HG03521 (cell line): ENCODE results near the gene LTO1.

ENCODE experiments used
- ATAC-seq: cut with Tn5 transposase; IDR thresholded peaks from one replicate; pipeline ENCODE4 v1.9.1; 2021; ENCODE audit warnings: mild to moderate bottlenecking, moderate library complexity; ENCODE audit not compliant: unreplicated experiment

Gene LTO1

DNA sequence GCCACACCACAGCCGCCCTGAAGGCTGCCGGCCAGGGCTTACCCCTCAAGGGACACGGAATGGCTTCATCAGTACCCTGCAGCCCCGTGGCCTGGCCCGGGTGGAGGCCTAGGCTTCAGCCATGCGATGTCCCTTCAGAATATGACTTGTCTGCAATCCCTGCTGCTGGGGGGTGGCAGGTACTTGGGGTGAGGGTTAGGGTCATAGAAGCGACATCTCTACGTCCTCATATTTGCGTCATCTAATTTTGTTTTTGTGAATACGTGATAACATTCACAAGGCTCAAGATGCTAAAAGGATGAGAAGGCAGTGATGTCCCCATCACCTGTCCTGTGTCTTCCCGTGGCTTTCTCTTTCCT is 27.8 kb downstream of the LTO1 start:
- no peak for ATAC-seq

DNA sequence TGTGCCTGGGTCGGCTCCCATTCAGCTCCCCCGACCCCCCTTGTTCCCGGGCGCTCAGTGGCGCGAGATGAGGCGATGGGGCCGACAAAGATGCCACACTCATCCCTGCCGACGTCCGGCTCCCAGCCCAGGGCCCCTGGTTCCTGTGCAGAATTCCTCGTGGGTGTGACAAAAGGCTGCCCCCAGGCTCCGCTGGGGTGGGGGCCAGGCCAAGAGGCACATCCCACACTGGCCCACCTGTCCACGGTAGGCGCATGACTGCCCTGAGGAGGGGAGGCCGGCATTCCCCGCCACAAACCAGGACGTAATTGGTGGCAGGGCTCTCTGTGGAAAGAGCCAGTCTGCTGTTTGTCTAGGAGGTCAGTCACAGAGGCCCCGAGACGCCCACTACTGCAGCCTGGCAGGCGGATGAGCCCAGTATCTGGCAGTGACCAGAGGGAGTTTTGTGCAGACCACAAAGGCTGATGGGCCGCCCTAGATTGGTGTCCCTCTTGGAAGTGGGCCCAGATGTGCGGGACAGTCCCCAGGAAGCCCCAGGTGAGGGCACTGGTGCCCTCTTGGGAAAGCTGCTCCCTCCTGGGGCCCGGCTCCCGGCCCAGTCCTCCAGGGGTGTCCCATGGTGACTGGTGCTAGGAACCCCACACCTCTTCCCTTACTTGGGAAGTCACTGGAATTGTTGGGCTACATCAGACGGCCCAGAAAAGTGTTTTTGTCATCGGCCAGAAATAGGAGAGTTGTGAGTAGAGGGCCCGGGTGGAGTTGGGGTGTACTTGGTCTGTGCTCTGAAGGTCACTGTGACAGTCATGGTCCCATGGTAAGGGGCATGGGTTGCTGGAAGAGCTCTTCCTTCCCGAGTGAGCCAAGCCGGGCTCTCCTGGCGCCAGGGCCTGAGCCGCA is 28.4 kb downstream of the LTO1 start:
- ATAC-seq, result no peak

DNA sequence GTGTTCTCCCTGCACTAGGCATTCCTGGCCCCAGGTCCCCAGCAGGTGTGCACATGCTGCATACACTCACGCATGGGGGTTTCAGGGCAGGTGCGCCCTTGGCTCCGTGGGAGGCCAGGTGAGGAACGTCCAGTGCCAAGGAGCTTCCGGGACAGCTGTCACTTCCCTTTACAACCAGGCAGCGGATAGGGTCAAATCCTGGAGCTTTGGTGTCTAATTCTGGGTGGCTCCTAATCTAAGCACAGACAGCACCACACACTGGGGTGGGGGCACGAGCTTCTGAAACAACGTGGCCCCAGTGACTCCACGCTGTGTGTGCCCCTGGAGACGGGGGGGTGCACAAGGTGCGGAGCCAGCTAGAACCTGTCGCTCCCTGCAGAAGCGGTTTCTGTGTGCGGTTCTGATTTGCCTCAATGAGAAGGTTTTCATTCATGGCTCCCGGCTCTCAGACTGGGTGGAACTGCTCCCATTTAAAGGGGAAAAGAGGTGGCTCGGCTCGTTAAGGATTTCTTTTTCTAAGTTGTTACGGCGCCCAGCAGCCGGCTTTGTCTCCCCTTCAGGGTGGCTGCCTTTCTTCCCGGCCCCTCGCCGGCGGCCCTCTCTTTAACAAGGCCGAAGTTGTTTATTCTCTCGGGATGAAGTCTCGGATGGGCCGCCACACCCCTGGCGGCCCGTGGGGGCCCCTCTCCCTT is 29.2 kb downstream of the LTO1 start:
- no peak for ATAC-seq

DNA sequence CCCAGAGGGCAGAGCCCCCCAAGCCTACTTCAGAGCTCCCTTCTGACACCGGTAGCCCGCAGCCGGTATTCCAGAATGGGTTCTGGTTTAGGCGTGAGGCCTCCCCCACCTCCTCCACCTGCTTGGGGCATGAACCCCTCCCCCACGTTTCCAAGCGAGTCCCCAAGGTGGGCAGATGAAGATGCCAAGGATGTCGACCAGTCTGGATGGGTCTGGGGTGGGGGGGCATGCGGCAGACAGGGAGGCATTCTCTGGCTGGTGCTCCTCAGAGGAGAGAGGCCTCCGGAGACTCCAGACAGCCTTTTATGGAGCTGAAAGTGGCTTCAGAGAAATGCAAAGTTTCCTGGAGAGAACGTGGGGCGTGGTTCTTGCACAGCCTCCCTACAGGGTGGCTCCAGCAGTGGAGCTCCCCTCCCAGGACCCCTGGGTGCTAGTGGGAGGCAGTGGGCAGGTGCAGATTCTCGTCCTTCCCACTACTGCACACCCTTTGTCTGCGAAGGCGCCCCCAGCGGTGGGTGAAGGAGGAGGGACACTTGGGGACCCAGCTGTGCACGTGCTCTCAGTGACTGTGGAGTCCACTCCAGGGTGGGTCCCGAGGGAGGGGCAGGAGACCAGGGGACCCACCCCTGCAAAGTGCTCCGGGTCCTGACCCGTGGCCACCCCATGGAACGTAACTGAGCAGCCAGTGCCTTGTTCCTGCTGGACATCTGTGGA is 30.0 kb downstream of the LTO1 start:
- no peak for ATAC-seq

DNA sequence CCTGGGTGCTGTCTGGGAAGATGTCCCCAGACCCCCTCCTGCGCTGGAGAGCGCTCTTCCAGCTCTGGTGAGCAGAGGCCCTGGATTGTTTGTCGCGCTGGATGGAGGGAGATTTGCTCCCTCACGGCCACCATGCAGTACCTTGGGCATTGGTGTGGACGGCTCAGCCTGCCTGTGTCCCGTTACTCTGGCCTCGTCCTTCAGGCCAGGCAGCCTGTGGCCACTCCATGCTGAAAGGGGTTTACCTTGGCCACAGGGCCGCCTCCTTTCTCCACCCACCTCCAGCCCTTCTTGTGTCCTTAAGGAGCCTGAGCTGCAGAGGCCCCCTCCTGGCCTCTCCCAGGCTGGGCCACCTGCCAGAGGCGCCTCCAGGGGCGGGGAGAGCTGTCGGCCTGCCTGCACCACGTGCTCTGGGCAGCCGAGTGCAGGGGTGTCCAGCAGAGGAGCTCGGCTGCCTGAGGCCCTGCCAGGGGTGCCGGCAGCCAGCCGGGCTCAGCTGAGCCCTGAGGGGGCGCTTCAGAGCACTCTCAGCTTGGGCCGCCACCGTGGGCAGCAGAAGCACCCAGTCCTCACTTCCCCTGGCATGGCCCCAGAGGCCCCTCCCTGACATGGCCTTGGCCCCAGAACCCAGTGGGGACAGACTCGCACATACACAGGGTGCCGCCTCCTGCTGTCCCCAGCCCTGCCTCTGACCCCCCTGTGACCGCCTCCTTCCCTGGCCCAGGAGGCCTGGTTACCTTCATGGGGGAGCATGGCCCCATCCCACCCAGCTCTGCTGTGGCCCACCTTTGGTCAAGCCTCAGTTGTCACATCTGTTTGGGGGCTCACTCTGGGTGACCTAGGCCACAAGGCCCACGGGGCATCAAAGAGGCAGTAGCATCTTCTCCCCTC is 30.8 kb downstream of the LTO1 start:
- no peak for ATAC-seq

DNA sequence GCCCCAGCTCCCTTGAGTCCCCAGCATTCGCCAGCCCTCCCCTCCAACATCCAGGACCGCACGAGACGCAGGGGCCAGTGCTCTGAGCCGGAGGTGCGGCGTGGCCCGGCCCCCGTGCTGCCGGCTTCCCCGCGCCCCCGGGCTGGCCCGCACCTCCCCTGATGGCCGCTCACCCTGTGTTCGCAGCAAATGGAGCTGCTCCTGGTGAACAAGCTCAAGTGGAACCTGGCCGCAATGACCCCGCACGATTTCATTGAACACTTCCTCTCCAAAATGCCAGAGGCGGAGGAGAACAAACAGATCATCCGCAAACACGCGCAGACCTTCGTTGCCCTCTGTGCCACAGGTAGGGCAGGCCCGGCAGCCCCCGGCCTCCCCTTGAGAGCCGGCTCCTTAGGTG is 31.5 kb downstream of the LTO1 start:
- no peak for ATAC-seq

DNA sequence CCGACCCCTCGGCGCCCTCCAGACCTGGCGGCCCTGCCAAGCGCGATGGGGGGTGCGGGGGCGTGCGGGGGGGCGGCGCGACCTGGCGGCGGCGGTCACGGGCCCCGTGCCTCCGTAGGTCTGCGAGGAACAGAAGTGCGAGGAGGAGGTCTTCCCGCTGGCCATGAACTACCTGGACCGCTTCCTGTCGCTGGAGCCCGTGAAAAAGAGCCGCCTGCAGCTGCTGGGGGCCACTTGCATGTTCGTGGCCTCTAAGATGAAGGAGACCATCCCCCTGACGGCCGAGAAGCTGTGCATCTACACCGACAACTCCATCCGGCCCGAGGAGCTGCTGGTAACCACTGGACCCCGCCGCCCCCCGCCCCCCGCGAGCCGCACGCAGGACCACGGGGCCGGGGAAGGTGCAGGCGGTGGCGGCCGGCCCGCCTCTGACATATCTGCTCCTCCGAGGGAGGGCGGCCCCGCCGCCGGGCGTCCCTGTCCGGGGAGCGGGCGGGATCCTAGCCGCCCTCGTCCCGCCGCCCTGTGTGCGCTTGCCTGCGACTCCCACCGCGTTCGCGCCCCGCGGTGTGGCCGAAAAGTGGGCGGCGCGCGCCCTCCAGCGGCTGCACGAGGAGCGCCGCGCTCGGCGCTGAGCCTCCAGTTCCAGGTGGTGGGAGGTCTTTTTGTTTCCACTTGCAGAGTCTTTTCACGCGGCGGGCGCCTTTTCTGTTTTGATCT is 32.1 kb downstream of the LTO1 start:
- ATAC-seq, result peak; percentile 63

DNA sequence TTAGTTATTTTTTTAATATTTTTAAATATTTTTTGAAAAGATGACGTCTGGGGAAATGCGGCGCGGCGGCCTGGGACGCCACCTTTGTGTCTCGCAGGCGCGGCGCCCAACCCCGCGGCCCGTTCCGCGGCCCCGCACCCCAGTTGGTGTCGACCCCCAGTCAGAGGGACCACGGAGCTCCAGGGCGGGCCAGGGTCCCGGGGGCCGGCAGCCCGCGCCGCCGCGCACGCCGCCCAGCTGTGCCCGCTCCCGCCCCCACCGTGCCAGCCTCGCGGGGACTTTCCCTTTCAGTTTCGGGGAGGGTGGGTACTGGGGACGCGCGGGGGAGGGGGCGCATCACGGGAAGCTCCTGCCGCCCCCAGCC is 32.6 kb downstream of the LTO1 start:
- no peak for ATAC-seq

DNA sequence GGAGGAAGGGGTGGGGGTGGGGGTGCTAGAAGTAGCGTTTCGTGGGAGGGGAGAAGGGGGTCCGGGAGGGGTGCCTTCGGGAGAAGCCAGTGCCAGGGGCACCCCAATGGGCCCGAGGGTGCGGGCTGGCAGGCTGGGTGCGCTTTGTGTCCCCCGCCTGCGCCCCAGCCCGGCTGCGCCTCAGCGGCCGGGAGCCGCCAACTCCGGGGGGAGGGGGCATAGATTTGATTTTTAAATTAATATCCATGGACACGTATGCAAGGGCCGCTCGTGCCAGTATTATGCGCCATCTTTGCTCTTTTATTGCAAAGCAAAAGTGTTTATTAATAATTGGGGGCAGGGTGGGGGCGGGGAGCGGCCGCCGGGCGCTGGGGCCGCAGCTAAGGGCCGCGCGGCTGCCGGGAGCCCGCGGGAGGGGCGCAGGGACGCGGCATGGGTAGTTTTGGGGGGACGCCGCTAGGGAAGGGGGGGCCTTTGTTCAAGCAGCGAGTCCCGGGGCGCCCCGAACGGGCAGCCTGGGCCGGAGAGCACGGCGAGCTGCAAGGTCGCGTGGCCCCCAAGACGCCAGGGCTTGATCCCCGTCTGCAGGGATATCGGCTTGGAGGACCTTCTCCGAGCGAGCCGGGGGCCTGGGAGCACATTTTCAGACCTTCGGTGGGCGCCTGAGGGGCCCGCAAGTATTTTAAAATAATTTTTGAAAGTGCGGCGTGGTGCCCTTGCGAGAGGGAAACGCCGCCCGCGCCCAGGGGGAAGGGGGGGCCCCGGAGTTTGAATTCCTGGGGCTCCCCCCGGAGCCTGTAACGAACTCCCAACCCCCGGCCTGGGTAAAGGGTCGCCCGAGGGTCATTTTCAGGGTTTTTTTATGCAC is 33.2 kb downstream of the LTO1 start:
- ATAC-seq, result no peak

DNA sequence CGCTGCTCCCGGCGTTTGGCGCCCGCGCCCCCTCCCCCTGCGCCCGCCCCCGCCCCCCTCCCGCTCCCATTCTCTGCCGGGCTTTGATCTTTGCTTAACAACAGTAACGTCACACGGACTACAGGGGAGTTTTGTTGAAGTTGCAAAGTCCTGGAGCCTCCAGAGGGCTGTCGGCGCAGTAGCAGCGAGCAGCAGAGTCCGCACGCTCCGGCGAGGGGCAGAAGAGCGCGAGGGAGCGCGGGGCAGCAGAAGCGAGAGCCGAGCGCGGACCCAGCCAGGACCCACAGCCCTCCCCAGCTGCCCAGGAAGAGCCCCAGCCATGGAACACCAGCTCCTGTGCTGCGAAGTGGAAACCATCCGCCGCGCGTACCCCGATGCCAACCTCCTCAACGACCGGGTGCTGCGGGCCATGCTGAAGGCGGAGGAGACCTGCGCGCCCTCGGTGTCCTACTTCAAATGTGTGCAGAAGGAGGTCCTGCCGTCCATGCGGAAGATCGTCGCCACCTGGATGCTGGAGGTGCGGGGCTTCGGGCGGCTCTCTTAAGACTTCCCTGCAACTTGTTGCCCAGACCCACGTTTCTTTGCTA is 34.1 kb downstream of the LTO1 start, which contains the start of gene CCND1:
Gene CCND1, plus strand, starts transcription at position 162 of the 587 bp plus-strand sequence. Its CDS starts 158 bp downstream, at position 320.
- no peak for ATAC-seq

DNA sequence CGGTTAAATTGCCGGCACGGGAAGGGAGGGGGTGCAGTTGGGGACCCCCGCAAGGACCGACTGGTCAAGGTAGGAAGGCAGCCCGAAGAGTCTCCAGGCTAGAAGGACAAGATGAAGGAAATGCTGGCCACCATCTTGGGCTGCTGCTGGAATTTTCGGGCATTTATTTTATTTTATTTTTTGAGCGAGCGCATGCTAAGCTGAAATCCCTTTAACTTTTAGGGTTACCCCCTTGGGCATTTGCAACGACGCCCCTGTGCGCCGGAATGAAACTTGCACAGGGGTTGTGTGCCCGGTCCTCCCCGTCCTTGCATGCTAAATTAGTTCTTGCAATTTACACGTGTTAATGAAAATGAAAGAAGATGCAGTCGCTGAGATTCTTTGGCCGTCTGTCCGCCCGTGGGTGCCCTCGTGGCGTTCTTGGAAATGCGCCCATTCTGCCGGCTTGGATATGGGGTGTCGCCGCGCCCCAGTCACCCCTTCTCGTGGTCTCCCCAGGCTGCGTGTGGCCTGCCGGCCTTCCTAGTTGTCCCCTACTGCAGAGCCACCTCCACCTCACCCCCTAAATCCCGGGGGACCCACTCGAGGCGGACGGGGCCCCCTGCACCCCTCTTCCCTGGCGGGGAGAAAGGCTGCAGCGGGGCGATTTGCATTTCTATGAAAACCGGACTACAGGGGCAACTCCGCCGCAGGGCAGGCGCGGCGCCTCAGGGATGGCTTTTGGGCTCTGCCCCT is 34.7 kb downstream of the LTO1 start:
- ATAC-seq, result no peak

DNA sequence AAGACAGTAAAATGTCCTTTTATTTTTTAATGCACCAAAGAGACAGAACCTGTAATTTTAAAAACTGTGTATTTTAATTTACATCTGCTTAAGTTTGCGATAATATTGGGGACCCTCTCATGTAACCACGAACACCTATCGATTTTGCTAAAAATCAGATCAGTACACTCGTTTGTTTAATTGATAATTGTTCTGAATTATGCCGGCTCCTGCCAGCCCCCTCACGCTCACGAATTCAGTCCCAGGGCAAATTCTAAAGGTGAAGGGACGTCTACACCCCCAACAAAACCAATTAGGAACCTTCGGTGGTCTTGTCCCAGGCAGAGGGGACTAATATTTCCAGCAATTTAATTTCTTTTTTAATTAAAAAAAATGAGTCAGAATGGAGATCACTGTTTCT is 35.3 kb downstream of the LTO1 start:
- no peak for ATAC-seq

DNA sequence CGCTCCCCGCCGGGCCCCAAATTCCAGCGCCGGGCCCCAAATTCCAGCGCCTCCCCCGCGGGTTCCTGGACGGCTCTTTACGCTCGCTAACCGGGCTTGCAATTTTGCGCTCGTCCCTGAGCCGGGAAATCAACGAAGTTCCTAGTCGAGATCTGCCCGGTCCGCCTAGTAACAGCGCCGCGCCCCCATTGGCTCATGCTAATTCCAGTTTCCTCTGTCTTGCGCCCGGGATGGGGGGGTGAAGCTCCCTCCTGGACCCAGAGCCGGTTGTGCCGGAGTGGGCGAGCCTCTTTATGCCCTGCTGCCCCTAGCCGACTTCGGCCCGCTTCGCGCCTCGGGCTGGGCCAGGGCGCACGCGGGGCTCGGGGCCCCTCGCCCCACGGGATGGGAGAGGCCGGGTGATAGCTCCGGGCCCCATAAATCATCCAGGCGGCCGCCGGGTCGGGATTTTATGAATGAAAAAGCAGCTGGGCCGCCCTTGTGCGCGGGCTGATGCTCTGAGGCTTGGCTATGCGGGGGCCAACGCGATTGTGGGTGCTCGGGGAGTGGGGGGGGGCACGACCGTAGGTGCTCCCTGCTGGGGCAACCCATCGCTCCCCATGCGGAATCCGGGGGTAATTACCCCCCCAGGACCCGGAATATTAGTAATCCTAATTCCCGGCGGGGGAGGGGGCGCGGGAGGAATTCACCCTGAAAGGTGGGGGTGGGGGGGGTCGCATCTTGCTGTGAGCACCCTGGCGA is 36.0 kb downstream of the LTO1 start:
- no peak for ATAC-seq

DNA sequence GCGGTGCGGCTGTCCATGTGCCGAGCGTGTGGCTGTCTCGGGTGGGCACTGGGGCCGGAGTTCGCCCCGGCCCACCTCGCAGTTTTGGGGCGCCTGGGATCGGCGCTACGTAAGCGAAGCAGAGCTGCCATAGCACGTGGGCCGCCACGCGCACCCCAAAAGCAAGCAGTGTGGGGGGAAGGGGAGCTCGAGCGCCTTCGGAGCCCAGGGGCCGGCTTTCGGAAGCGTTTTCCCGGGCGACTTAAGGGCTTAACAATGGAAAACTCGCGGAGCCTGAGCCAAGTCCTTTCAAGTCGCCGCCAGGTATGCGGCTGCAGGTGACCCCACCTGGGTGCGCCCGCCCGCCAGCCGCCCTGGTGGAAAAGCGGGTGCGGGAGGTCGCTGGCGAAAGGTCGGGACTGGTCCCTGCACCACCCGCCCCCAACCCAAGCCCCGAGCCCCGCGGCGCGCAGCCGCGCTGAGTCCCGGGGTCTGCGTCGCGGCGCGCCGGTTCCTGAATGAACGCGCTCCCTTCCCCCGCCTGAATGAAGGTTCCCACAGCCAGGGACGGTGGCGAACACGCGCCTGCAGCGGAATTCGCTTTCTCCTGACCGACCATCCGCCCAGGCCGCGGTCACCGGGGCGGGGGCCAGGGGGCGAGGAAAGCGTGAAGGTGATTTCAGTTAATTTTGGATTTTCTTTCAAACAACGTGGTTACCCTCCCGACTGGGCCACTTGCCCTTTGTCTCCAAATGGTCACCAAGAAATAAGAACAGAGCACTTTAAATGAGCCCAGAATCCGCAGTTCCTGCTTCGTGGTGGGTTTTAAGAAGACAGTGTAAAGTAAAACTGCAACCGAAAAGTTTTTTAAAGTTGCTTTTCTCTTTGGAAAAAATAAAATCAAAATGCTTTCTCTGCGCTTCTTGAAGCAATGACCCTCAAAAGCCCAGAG is 36.9 kb downstream of the LTO1 start:
- ATAC-seq, result no peak

DNA sequence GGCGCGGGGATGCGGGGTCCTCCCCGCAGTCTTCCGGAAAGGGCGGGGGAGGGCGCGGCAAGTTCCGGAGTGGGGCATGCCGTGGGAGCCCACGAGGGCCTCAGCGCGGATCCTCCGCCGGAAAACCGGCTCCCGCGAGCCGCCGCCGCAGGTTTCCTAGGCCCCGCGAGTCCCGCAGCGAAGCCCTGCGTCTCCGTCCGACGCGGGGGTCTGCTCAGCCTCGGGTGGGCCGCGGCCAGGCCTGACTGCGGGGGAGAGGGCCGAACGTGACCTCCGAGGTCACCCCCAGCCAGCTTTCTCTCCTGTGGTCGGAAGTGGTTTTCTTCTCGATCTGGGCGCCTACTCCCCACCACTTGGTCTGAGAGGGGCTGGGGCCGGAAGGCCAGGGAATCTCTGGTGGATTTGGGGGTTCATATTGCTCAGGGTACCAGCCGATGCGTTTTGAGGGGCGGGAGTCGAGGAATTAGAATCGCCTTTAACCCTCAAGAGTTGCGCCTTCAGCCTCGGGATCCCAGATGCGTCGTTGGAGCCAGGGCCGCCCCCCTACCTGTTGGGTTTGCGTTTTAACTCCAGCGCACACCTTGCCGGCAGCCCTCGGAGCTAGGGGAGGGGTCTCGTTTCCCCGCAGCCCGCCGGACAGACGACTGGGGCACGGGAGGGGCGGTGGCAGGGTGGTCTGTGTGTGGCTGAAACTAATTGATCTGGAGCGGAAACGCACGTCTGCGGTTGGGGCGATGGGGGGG is 37.8 kb downstream of the LTO1 start:
- ATAC-seq, result no peak
